Lung (tissue), 12 donors: ENCODE results near the gene BCL2L1. TPM values are rescaled to one million over a fixed set of nuclear protein-coding genes. Genes with fewer than 3 reads are reported as not detected.

ENCODE experiments used
- ATAC-seq: fragments of 200-7000 bp; cut with Tn5 transposase; one replicate; pipeline ENCODE4 v1.9.1; 2020; ENCODE audit warnings: moderate number of reproducible peaks; ENCODE audit not compliant: insufficient read depth, low FRiP score
- DNase-seq, 3 donors: peaks; one replicate each; pipeline ENCODE4 v3.0.0-alpha.2; 2013 to 2017
- H3K27ac ChIP-seq, 2 donors: one replicate each; pipeline ENCODE4 v1.5.1; 2013; ENCODE audit warnings: mild to moderate bottlenecking in 2 of 2, moderate library complexity in 2 of 2, control low read depth in 1 of 2, inconsistent platforms in 1 of 2, low read depth in 1 of 2, low read length in 1 of 2
- H3K27me3 ChIP-seq, 3 donors: one replicate each; pipeline ENCODE4 v1.5.1; 2013; ENCODE audit warnings: low read length in 2 of 3; ENCODE audit not compliant: control insufficient read depth in 3 of 3, insufficient read depth in 3 of 3
- H3K36me3 ChIP-seq, 4 donors: one replicate each; pipeline ENCODE4 v1.5.1; 2013; ENCODE audit warnings: low read length in 4 of 4, mild to moderate bottlenecking in 1 of 4, moderate library complexity in 1 of 4; ENCODE audit not compliant: control insufficient read depth in 4 of 4, insufficient read depth in 4 of 4
- H3K4me1 ChIP-seq, 5 donors: one replicate each; pipeline ENCODE4 v1.5.1; 2013; ENCODE audit warnings: low read length in 5 of 5, mild to moderate bottlenecking in 2 of 5, moderate library complexity in 1 of 5; ENCODE audit not compliant: control insufficient read depth in 5 of 5, insufficient read depth in 5 of 5
- H3K4me3 ChIP-seq: one replicate; pipeline ENCODE4 v1.5.1; 2013; ENCODE audit warnings: mild to moderate bottlenecking, control low read depth, moderate library complexity
- H3K9ac ChIP-seq, 2 donors: one replicate each; pipeline ENCODE4 v1.5.1; 2013; ENCODE audit warnings: low read length in 2 of 2, control low read depth in 1 of 2; ENCODE audit not compliant: insufficient read depth in 1 of 2
- H3K9me3 ChIP-seq, 4 donors: one replicate each; pipeline ENCODE4 v1.5.1; 2013; ENCODE audit warnings: low read length in 3 of 4, mild to moderate bottlenecking in 1 of 4, moderate library complexity in 1 of 4; ENCODE audit not compliant: control insufficient read depth in 4 of 4, insufficient read depth in 3 of 4
- CTCF ChIP-seq: IDR thresholded peaks from 2 replicates; pipeline ENCODE4 v1.5.1; 2012; ENCODE audit warnings: mild to moderate bottlenecking; ENCODE audit errors: control extremely low read depth, extremely low read depth
- WGBS, 2 donors: extraction: QIAGEN DNeasy Blood & Tissue Kit; methylation state at CpG; one replicate each; pipeline ENCODE4 v1.1.7; 2013; 5-methylcytosine and 5-hydroxymethylcytosine counted together
- polyA plus RNA-seq, 2 donors: library from polyadenylated mRNA; stranded (reverse); fragments of 200-250 nt; gene quantifications; one replicate each; pipeline ENCODE4 v1.2.1, GENCODE V29; 2013
- total RNA-seq, 2 donors: library from RNA; depleted of rRNA in 1 of 2; stranded (reverse); fragments of >200 nt in 1 of 2; gene quantifications; one replicate each; pipeline ENCODE4 v1.2.1, GENCODE V29; 2014 to 2021
- donor health status: control.
- donor health status: control.
- donor health status: Bipolar disorder and iron deficiency.
- donor health status: healthy.
- donor health status: DM: yes; HTN: yes; CAD: no.

The BCL2L1 gene
- total and polyA plus RNA-seq, 4 donors, result 107 to 150 (median 117) TPM

- peaks cover 3 to 36% (median 23%) of the 10 kb centered on the region in 5 donors for H3K4me1 ChIP-seq
- peak overlapping the region; percentile 38 to 87 for H3K27ac ChIP-seq
- ATAC-seq (no peak), DNase-seq (no peak)
- H3K27me3 ChIP-seq, result no peaks in the 10 kb centered on the region
- TF ChIP-seq CTCF, result no peak
- WGBS, 2 donors, result 50 to 84% methylated on average over 2 of the region's 2 CpGs
- H3K9ac ChIP-seq, result no peak overlapping the region
- peaks cover 0 to 18% (median 13%) of the 10 kb centered on the region in 4 donors for H3K36me3 ChIP-seq
- no peaks in the 10 kb centered on the region for H3K9me3 ChIP-seq
- H3K4me3 ChIP-seq, result no peak overlapping the region
Measured at GRCh38 chr20:31664696-31665354, 57.8 kb downstream of the BCL2L1 start.

DNA sequence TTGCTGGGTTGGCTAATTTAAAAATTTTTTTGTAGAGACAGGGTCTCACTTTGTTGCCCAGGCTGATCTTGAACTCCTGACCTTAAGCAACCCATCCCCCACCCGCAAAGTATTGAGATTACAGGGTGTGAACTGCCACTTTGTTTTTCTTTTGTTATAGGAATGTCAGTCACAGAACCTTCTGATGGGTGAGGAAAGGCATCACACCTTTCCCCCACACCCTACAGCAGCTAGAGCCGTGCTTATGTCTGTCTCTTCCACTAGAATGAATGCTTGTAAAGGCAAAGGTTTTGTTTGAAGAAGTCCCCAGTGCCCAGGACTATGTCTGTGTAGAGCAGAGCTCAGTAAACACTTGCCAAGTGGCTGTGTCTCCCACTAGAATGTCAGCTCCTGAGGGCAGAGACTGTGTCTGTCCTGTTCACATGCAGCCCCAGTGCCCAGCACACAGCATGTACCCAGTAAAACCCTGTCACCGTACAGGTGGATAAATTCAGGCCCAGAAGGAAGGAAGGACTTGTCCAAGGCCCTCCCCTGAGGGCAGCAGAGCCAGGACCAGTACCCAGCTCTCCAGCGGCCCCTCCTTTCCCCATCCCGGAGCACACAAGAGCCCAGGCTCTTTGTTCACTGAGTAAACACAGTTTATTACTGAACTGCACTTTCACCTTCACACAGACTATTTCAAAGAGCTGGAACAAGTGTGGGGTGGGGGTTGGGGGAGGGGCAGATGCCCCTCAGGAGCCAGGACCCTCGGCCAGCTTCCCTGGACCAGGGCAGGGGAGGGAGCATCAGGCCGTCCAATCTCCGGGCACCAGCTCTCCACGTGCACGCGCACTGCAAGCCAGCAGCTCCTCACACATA is 58.6 kb downstream of the BCL2L1 start:
- TF ChIP-seq CTCF, result no peak
- Histone ChIP-seq H3K27me3 (no peaks in the 10 kb centered on the region), H3K4me3 (no peak overlapping the region), H3K9ac (peak overlapping the region in 1 of 2 donors; percentile 16), H3K9me3 (no peaks in the 10 kb centered on the region), H3K4me1 (peaks cover 3 to 31% (median 16%) of the 10 kb centered on the region in 5 donors), H3K36me3 (peaks cover 0 to 17% (median 13%) of the 10 kb centered on the region in 4 donors), H3K27ac (peak overlapping the region in 1 of 2 donors; percentile 87)
- DNase-seq (peak in 2 of 3 donors; percentile 47 to 58), ATAC-seq (no peak)
- WGBS, 2 donors, result 42 to 70% methylated on average over 11 of the region's 11 CpGs

- Histone ChIP-seq H3K27ac (no peak overlapping the region), H3K4me1 (peaks cover 3 to 30% (median 16%) of the 10 kb centered on the region in 5 donors), H3K9me3 (no peaks in the 10 kb centered on the region), H3K9ac (no peak overlapping the region), H3K36me3 (peaks cover 0 to 17% (median 13%) of the 10 kb centered on the region in 4 donors), H3K4me3 (no peak overlapping the region), H3K27me3 (no peaks in the 10 kb centered on the region)
- TF ChIP-seq CTCF, result no peak
- WGBS, 2 donors, result 74 to 96% methylated on average over 2 of the region's 2 CpGs
- ATAC-seq (no peak), DNase-seq (no peak)
Measured at GRCh38 chr20:31663524-31663837, 59.2 kb downstream of the BCL2L1 start.
